Neural cell (in vitro differentiated cells): ENCODE data around the gene NAMPT. TPM values are rescaled to one million over a fixed set of nuclear protein-coding genes. Genes with fewer than 3 reads are reported as not detected.
A peak's percentile ranks its signal among the peaks of the same experiment; 100 is the strongest.

Experiments
- H2AFZ ChIP-seq: fragments of 200-600, 300-800 bp; sonication (generic), shearing (Covaris generic); 2 replicates; pipeline ENCODE4 v1.6.0; 2014; ENCODE audit warnings: low read depth, mild to moderate bottlenecking, antibody characterized with exemption, low read length, moderate library complexity
- H3F3A ChIP-seq: fragments of 200-600 bp; shearing (Covaris generic); 2 replicates; pipeline ENCODE4 v1.6.1; 2016; ENCODE audit warnings: mild to moderate bottlenecking, moderate library complexity, mixed read lengths, antibody characterized with exemption, low read length; ENCODE audit not compliant: insufficient read depth, poor library complexity, severe bottlenecking
- H3K27ac ChIP-seq: fragments of 200-600, 300-800 bp; sonication (generic), shearing (Covaris generic); 2 replicates; pipeline ENCODE4 v1.5.1; 2014; ENCODE audit warnings: mild to moderate bottlenecking, low read length, moderate library complexity
- H3K27me3 ChIP-seq: fragments of 300-800, 200-600 bp; sonication (generic), shearing (Covaris generic); 2 replicates; pipeline ENCODE4 v1.6.0; 2014; ENCODE audit warnings: mild to moderate bottlenecking, low read depth, low read length, moderate library complexity; ENCODE audit not compliant: insufficient read depth
- H3K36me3 ChIP-seq: fragments of 300-800, 200-600 bp; sonication (generic), shearing (Covaris generic); 2 replicates; pipeline ENCODE4 v1.5.1; 2014; ENCODE audit warnings: mild to moderate bottlenecking, antibody characterized with exemption, low read length, moderate library complexity; ENCODE audit not compliant: insufficient read depth
- H3K4me2 ChIP-seq: fragments of 300-800, 200-600 bp; sonication (generic), shearing (Covaris generic); 2 replicates; pipeline ENCODE4 v1.6.0; 2014; ENCODE audit warnings: mild to moderate bottlenecking, low read length
- H3K4me3 ChIP-seq: fragments of 300-800, 200-600 bp; sonication (generic), shearing (Covaris generic); 2 replicates; pipeline ENCODE4 v1.5.1; 2014; ENCODE audit warnings: mild to moderate bottlenecking, low read length, moderate library complexity
- H3K79me2 ChIP-seq: fragments of 200-600 bp; shearing (Covaris generic); replicated peaks from 2 replicates; pipeline ENCODE4 v1.6.0; 2014; ENCODE audit warnings: mild to moderate bottlenecking, low read length, moderate library complexity; ENCODE audit not compliant: insufficient read depth
- H3K9ac ChIP-seq: fragments of 300-800, 200-600 bp; sonication (generic), shearing (Covaris generic); 2 replicates; pipeline ENCODE4 v1.6.1; 2016; ENCODE audit warnings: mild to moderate bottlenecking, low read length, mixed read lengths
- H3K9me2 ChIP-seq: fragments of 200-600 bp; shearing (Covaris generic); 2 replicates; pipeline ENCODE4 v1.6.1; 2016; ENCODE audit warnings: mild to moderate bottlenecking, low read length, mixed read lengths; ENCODE audit not compliant: insufficient read depth
- H3K9me3 ChIP-seq: fragments of 200-600, 300-800 bp; sonication (generic), shearing (Covaris generic); 2 replicates; pipeline ENCODE4 v1.6.1; 2016; ENCODE audit warnings: mild to moderate bottlenecking, mixed run types, low read length, moderate library complexity, mixed read lengths
- H4K20me1 ChIP-seq: fragments of 200-600 bp; shearing (Covaris generic); 2 replicates; pipeline ENCODE4 v1.6.1; 2016; ENCODE audit warnings: mild to moderate bottlenecking, mixed run types; ENCODE audit not compliant: insufficient read depth
- CTCF ChIP-seq: fragments of 450-650 bp; IDR thresholded peaks from 2 replicates; pipeline ENCODE4 v1.5.1; 2014; ENCODE audit warnings: antibody characterized with exemption, mild to moderate bottlenecking, moderate library complexity; ENCODE audit not compliant: poor library complexity, severe bottlenecking
- EP300 ChIP-seq: fragments of 450-650 bp; conservative IDR thresholded peaks from 2 replicates; pipeline ENCODE4 v1.6.1; 2014; ENCODE audit warnings: antibody characterized with exemption, mild to moderate bottlenecking, moderate library complexity; ENCODE audit not compliant: poor library complexity, severe bottlenecking
- EZH2 ChIP-seq: fragments of 200-600, 300-800 bp; shearing (Covaris generic), sonication (generic); IDR thresholded peaks from 2 replicates; pipeline ENCODE4 v1.6.1; 2014; ENCODE audit warnings: antibody characterized with exemption, low read length, borderline replicate concordance, mild to moderate bottlenecking; ENCODE audit not compliant: insufficient read depth, poor library complexity, severe bottlenecking
- MXI1 ChIP-seq: fragments of 450-650 bp; conservative IDR thresholded peaks from 2 replicates; pipeline ENCODE4 v1.6.1; 2014; ENCODE audit warnings: antibody characterized with exemption, mild to moderate bottlenecking; ENCODE audit not compliant: poor library complexity, severe bottlenecking
- POLR2AphosphoS5 ChIP-seq: IDR thresholded peaks from 2 replicates; pipeline ENCODE4 v1.6.1; 2012
- RAD21 ChIP-seq: fragments of 450-650 bp; conservative IDR thresholded peaks from 2 replicates; pipeline ENCODE4 v1.6.1; 2014; ENCODE audit warnings: antibody characterized with exemption, mild to moderate bottlenecking, moderate library complexity
- REST ChIP-seq: IDR thresholded peaks from 2 replicates; pipeline ENCODE4 v1.6.1; 2012; ENCODE audit warnings: borderline replicate concordance
- SMC3 ChIP-seq: fragments of 450-650 bp; conservative IDR thresholded peaks from 2 replicates; pipeline ENCODE4 v1.6.1; 2014; ENCODE audit warnings: antibody characterized with exemption, mild to moderate bottlenecking, moderate library complexity; ENCODE audit not compliant: poor library complexity
- TAF1 ChIP-seq: IDR thresholded peaks from 2 replicates; pipeline ENCODE4 v1.6.1; 2012; ENCODE audit warnings: low read depth
- polyA plus RNA-seq: library from polyadenylated mRNA; depleted of rRNA; stranded (reverse); fragments of >200 nt; gene quantifications from 2 replicates; pipeline ENCODE4 v1.2.3, GENCODE V29; 2014

NAMPT gene
- polyA plus RNA-seq, 1 donor from 2014 or later = 34.0 TPM

GRCh38 chr7:106258789-106259188, 26.0 kb downstream of the NAMPT start:
- H3K27ac ChIP-seq = no peak overlapping the region
- H3K9ac ChIP-seq = no peak overlapping the region
- no peaks in the 10 kb centered on the region for H3K79me2 ChIP-seq
- H4K20me1 ChIP-seq = no peaks in the 10 kb centered on the region
- no peak overlapping the region for H3K4me3 ChIP-seq
- H3K27me3 ChIP-seq = no peaks in the 10 kb centered on the region
- no peak overlapping the region for H2AFZ ChIP-seq
- H3K36me3 ChIP-seq = peaks cover 8% of the 10 kb centered on the region
- no peak overlapping the region for H3K4me2 ChIP-seq
- TF ChIP-seq POLR2AphosphoS5 = no peak
- TF ChIP-seq TAF1 = no peak
- no peak for TF ChIP-seq EP300
- H3K9me3 ChIP-seq = no peaks in the 10 kb centered on the region
- no peaks in the 10 kb centered on the region for H3F3A ChIP-seq
- H3K9me2 ChIP-seq = no peaks in the 10 kb centered on the region

- H3K79me2 ChIP-seq = no peaks in the 10 kb centered on the region
- H3K9me2 ChIP-seq = no peaks in the 10 kb centered on the region
- H3F3A ChIP-seq = no peaks in the 10 kb centered on the region
- no peaks in the 10 kb centered on the region for H4K20me1 ChIP-seq
- H3K4me3 ChIP-seq = no peak overlapping the region
- H2AFZ ChIP-seq = no peak overlapping the region
- H3K36me3 ChIP-seq = peaks cover 8% of the 10 kb centered on the region
- TF ChIP-seq TAF1 (no peak), EZH2 (no peak), POLR2AphosphoS5 (peak; percentile 56), EP300 (peak; percentile 24)
- H3K4me2 ChIP-seq = no peak overlapping the region
- no peaks in the 10 kb centered on the region for H3K9me3 ChIP-seq
- no peak overlapping the region for H3K27ac ChIP-seq
- no peaks in the 10 kb centered on the region for H3K27me3 ChIP-seq
- no peak overlapping the region for H3K9ac ChIP-seq
Observed at GRCh38 chr7:106257752-106258151, 27.0 kb downstream of the NAMPT start.

GRCh38 chr7:106256144-106256543, 28.6 kb downstream of the NAMPT start:
- TF ChIP-seq EZH2 = no peak
- TF ChIP-seq TAF1 = no peak
- no peak for TF ChIP-seq EP300
- Histone ChIP-seq H3K27me3 (no peaks in the 10 kb centered on the region), H3K4me3 (no peak overlapping the region), H4K20me1 (no peaks in the 10 kb centered on the region), H3K79me2 (no peaks in the 10 kb centered on the region), H2AFZ (no peak overlapping the region), H3K9me2 (no peaks in the 10 kb centered on the region), H3K9me3 (no peaks in the 10 kb centered on the region), H3K4me2 (no peak overlapping the region), H3K36me3 (peaks cover 8% of the 10 kb centered on the region), H3K27ac (no peak overlapping the region), H3F3A (no peaks in the 10 kb centered on the region), H3K9ac (no peak overlapping the region)

- no peak overlapping the region for H3K4me2 ChIP-seq
- H3K36me3 ChIP-seq = peaks cover 6% of the 10 kb centered on the region
- no peaks in the 10 kb centered on the region for H3F3A ChIP-seq
- no peaks in the 10 kb centered on the region for H4K20me1 ChIP-seq
- H3K27me3 ChIP-seq = no peaks in the 10 kb centered on the region
- no peaks in the 10 kb centered on the region for H3K79me2 ChIP-seq
- no peak overlapping the region for H3K4me3 ChIP-seq
- H3K9me3 ChIP-seq = no peaks in the 10 kb centered on the region
- H3K9ac ChIP-seq = no peak overlapping the region
- H3K9me2 ChIP-seq = no peaks in the 10 kb centered on the region
- H2AFZ ChIP-seq = no peak overlapping the region
- TF ChIP-seq SMC3 = no peak
- TF ChIP-seq CTCF = no peak
- TF ChIP-seq RAD21 = no peak
- TF ChIP-seq TAF1 = no peak
- no peak for TF ChIP-seq EP300
- no peak for TF ChIP-seq EZH2
- no peak for TF ChIP-seq REST
- TF ChIP-seq MXI1 = no peak
- no peak for TF ChIP-seq POLR2AphosphoS5
- no peak overlapping the region for H3K27ac ChIP-seq
Observed at GRCh38 chr7:106255246-106255645, 29.5 kb downstream of the NAMPT start.
